HG02870 (cell line): ENCODE measurements around the gene DHCR7.
A peak's percentile ranks its signal among the peaks of the same experiment; 100 is the strongest.

Experiments used
- ATAC-seq: cut with Tn5 transposase; IDR thresholded peaks from one replicate; pipeline ENCODE4 v1.9.1; 2021; ENCODE audit warnings: mild to moderate bottlenecking, moderate library complexity; ENCODE audit not compliant: unreplicated experiment

DHCR7 gene

GRCh38 chr11:71448257-71449171 lies at the start of gene DHCR7:
TSS of gene DHCR7 (minus strand) at chr11:71448393. CDS start at chr11:71444952, 3,441 bp downstream.
- peak; percentile 75 for ATAC-seq

GRCh38 chr11:71496421-71496820 lies 48.2 kb upstream of the DHCR7 start:
- ATAC-seq: no peak

DNA sequence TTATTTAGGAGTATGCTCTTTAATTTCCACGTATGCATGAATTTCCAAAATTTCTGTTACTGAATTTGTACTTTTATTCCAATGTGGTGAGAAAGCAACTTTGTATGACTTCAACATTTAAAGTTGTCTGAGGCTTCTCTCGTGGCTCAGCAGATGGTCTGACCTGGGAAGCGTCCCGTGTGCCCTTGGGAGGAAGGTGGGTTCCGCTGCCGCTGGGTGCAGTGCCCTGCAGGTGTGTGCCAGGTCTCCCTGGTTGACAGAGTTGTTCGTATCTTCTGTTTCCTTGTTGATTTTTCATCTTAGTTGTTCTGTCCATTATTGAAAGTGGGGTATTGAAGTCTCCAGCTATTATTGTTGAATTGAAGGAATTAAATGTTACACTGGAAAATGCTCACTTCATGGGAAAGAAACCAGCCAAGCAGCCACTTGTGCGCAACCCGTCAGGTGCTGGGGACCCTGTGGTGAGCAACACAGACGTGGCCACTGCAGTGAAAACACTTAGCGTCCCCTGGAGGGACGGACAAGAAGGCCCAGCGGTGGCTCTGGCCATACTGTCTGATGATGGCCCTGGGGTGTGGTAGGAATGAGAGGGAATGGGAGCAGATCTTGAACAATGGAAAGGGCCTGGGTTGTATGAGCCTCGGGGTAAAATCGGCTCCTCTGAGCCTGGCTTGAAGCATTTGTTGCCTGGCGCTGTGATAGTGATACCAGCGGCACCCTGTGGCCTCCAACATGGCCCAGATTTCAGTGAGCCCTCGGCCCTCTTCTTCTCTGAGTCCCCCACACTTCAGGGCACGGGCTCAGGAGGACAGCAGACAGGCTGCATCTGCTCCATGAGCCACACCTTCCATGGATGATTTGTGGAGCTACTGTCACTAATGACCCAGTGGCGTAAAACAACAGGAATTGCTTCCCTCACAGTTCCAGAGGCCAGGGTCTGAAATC lies 47.4 kb upstream of the DHCR7 start:
- no peak for ATAC-seq

DNA sequence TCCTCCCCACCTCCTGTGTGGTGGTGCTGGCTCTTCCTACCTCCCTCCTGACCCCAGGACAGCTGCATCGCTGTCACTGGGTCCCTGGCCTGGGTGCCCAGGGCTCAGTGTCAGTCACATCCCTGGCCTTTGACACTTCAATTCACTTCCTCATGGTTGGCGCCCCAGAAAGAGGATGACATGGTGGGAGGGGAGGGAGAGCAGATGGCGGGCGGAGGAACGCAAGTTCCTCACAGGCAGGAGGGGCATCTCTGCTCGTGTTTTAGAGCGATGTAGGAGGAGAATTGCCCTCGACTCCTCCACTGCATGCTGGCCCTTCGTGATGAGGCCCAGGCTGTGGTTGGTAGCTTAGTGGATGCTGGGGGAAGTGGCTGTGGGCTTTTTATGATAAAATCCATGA lies 43.7 kb upstream of the DHCR7 start:
- no peak for ATAC-seq

DNA sequence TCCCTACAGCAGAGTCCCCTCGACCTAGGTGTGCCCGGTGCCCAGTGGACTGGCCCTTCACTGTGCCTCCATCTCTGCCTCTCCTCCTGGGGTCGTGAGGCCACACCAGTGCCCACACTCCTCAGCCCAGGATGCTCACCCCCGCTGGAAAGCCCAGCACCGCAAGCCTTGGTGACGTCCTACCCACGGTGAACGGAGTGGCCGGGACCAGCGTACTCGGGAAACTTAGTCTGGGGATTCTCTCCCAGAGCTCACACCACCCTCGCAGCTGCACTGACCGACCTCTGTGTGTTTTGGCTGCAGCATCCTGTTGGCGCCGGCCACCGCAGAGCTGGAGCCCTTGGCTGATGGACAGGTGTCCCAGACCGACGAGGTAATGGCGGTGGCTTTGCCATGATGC lies 43.3 kb upstream of the DHCR7 start:
- no peak for ATAC-seq

GRCh38 chr11:71490731-71491390 lies 42.7 kb upstream of the DHCR7 start:
- ATAC-seq: no peak

- ATAC-seq: no peak
Observed at GRCh38 chr11:71490044-71490730, 42.0 kb upstream of the DHCR7 start.

DNA sequence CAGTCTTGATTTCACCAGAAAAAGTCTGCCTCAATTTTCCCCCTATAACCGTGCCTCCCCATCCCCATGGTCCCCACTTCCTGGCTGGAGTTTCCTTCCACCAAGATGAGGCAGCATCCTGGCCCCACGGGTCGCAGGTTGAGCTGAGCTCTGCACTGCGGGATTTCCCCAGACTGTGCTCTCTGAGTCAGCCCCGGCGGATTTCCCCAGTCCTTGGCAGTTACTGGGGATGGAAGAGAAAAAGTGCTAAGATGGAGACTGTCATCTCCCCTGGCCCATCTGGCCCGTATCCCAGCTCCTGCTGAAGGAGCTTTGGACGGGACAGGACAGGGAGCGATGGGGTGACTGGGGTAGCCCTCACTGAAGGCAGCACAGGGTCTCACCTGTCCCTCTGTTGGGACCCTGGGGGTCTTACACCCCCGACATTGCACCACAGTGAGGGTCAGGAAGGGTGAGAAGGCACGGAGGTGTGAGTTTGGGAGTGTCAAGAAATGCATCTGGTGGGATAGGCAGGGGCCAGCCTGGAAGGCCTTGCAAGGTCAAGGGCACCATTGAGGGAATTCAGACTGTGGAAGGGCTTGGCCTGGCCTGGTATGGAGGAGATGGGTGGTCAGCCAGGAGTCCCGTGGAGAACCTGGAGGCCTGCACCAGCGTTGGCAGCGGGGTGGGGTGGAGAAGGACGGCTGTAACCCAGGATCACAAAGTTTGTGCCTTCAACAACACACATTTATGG lies 41.3 kb upstream of the DHCR7 start:
- ATAC-seq: peak; percentile 68

GRCh38 chr11:71488681-71489270 lies 40.6 kb upstream of the DHCR7 start:
- no peak for ATAC-seq

DNA sequence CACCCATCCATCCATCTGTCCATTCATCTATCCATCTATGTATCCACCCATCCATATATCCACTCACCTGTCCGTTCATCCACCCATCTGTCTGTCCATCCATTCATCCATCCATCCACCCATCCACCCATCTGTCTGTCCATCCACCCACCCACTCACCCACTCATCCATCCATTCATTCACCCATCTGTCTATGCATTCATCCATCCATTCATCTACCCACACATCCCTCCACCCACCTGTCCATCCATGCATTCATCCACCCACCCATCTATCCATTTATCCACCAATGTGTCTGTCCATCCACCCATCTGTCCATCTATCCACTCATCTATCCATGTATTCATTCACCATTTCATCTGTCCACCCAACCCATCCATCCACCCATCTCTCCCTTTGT lies 38.1 kb upstream of the DHCR7 start:
- no peak for ATAC-seq

- no peak for ATAC-seq
Observed at GRCh38 chr11:71485466-71485865, 37.3 kb upstream of the DHCR7 start.

DNA sequence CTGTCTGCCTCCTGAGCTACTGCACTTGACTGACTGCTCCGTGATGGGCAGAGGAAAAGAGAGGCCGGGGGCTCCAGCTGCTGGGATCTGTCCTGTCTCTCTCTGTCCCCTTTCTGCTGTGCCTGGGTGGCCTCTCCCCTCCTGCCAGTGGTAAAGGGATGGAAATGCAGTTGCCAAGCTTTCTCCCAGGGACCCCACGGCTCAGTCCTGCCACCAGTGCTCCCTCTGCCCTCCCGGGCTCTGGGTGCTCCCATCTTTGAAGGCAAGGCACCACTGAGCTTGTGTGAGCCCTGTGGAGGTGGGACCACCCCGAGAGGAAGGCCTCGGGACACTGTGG lies 36.8 kb upstream of the DHCR7 start:
- ATAC-seq: no peak

DNA sequence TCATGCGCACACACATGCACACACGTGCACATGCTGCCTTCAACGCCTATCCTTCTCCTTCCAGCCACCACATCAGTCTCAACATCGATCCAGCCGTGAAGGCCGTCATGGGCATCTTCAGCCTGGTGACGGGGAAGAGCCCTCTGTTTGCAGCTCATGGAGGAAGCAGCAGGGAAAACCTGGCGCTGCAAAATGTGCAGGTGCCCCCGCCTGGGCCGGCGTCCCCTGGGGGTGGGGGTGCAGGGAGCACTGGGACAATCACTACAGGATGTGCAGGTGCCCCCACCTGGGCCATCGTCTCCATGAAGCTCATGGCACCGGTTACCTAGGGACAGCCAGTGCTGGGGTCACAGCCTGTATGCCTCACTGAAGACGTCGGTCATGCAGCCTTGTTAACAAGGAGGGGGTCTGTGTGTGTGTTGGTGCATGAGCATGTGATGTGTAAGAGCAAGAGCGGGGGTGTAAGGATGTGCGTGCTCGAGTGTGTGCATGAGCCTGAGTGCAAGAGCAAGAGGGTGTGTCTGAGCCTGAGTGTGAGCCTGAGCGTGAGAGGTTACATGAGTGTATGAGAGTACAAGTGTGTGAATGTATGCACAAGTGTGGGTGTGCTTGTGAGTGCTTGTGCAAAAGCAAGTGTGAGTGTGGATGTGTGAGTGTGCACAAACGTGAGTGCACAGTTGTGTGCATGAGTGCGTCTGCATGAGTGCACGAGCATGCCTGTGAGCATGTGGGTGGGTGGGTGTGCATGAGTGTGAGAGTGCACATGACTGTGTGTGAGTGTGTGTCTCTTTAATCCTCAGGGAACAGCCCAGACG lies 36.3 kb upstream of the DHCR7 start:
- ATAC-seq: no peak

DNA sequence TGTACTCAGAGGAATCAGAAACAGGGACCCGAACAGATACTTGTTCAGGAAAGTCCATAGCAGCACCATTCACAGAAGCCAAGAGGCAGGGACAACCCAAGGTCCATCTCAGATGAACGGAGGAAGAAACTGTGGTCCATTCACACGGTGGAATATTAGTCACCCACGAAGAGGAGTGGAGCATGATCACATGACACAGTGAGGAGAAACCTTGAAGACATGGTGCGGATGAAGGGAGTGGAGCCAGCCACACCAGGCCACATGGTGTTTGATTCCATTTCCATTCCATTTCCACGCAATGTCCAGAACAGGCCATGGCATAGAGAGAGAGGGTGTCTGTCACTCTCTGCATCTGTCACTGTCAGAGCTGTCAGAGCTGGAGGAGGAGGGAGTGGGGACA lies 35.5 kb upstream of the DHCR7 start:
- ATAC-seq: no peak

GRCh38 chr11:71482746-71483364 lies 34.7 kb upstream of the DHCR7 start:
- no peak for ATAC-seq

- no peak for ATAC-seq
Observed at GRCh38 chr11:71482216-71482615, 34.0 kb upstream of the DHCR7 start.

DNA sequence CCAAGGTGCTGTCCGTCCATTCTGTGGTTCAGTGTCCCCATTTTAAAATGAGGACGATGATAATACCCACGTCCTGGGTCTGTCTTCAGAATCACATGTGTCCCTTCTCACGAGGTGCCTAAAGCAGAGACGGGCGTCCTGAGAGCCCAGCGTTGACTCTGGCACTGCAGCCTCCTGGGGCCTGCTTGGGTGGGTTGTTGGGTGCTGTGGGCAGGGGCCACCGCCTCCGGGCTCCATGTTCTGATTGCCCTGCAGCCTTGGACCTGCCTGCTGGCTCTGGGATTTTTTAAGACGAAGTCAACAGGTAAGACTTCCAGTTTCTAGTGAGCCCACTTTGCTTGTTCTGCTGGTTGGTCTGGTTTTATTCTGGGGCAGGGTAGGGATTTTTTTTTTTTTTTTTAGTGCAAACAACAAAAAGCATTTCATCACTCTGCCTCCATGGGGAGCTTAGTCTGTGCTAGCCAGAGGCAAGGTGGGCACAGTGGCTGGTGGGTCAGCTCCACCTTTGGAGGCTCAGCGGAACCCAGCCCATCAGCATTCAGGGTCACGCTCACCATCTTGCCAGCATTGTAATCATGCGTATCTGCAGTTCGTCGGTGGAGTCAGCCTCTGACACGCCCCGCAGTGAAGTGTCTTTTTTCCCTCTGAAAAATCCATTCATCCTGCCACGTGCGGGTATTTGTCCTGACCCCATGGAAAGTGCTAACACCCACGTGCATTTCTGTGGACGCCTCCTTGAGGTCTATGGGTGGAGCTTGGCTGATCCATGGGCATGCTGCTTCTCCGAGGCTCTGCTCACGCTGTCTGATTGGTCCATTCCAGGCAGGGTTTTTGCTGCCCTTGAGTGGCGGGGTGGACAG lies 33.1 kb upstream of the DHCR7 start:
- no peak for ATAC-seq

DNA sequence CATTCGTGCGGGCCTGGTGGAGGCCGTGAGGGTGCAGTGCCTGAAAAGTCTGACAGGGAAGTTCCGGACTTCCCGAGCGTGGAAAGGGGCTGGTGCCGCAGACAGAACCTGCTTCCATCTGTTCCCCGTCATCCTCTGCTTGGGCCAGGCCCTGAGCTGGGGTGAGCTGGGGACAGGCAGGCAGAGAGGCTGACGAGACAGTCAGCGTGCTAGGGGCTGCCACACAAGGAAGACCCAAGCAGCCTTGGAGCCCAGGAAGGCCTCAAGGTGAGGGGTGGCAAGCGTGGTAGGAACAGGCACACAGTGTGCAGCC lies 30.3 kb upstream of the DHCR7 start:
- no peak for ATAC-seq
